ENCODE results near the gene PKLR. TPM values are rescaled to one million over a fixed set of nuclear protein-coding genes. Genes with fewer than 3 reads are reported as not detected.

PKLR gene
- total RNA-seq, 1 donor from 2014 or later = not detected

GRCh38 chr1:155269381-155269780, 31.9 kb downstream of the PKLR start:
- intact Hi-C loops (cut with DNase I) = no loop called here
- DNase-seq (no peak), ATAC-seq (ENCODE audit: poor library complexity) (no peak)

- no peak for DNase-seq
- ATAC-seq (ENCODE audit: poor library complexity) = no peak
- intact Hi-C loops (cut with DNase I) = no loop called here
Observed at GRCh38 chr1:155268630-155269029, 32.6 kb downstream of the PKLR start.

GRCh38 chr1:155267373-155267772, 33.9 kb downstream of the PKLR start:
- ATAC-seq (ENCODE audit: poor library complexity) (peak; percentile 21), DNase-seq (no peak)
- intact Hi-C loops (cut with DNase I) = no loop called here

- DNase-seq (no peak), ATAC-seq (ENCODE audit: poor library complexity) (no peak)
- intact Hi-C loops (cut with DNase I) = no loop called here
Observed at GRCh38 chr1:155266553-155266952, 34.7 kb downstream of the PKLR start.

- intact Hi-C loops (cut with DNase I) = no loop called here
- ATAC-seq (ENCODE audit: poor library complexity) = no peak
- no peak for DNase-seq
Observed at GRCh38 chr1:155263067-155263466, 38.2 kb downstream of the PKLR start.

- intact Hi-C loops (cut with DNase I) = no loop called here
- peak; percentile 96 for DNase-seq
- peak; percentile 97 for ATAC-seq (ENCODE audit: poor library complexity)
Observed at GRCh38 chr1:155261852-155262673, 39.2 kb downstream of the PKLR start, which contains the start of gene SCAMP3. Gene SCAMP3, minus strand, starts transcription at chr1:155262360. Its CDS starts 209 bp downstream, at chr1:155262151.

GRCh38 chr1:155261493-155261851, 39.8 kb downstream of the PKLR start:
- DNase-seq (no peak), ATAC-seq (ENCODE audit: poor library complexity) (no peak)
- intact Hi-C loops (cut with DNase I) = no loop called here

- intact Hi-C loops (cut with DNase I) = no loop called here
- DNase-seq (no peak), ATAC-seq (ENCODE audit: poor library complexity) (no peak)
Observed at GRCh38 chr1:155260276-155260675, 41.0 kb downstream of the PKLR start.

- intact Hi-C loops (cut with DNase I) = no loop called here
- ATAC-seq (ENCODE audit: poor library complexity) (peak; percentile 8), DNase-seq (no peak)
Observed at GRCh38 chr1:155256058-155256852, 45.0 kb downstream of the PKLR start.

- intact Hi-C loops (cut with DNase I) = no loop called here
- peak; percentile 94 for ATAC-seq (ENCODE audit: poor library complexity)
- peak; percentile 94 for DNase-seq
Observed at GRCh38 chr1:155255243-155256007, 45.8 kb downstream of the PKLR start, which contains the start of gene ENTREP3. Gene ENTREP3, minus strand, starts transcription at chr1:155255483. Its CDS starts 606 bp downstream, at chr1:155254877.

- ATAC-seq (ENCODE audit: poor library complexity) = peak; percentile 8
- DNase-seq = no peak
- intact Hi-C loops (cut with DNase I) = loop anchor here (5.0 kb wide), 2 partner anchors 68 to 338 kb away; partner anchors contain the start of gene RUSC1
Observed at GRCh38 chr1:155254714-155255242, 46.5 kb downstream of the PKLR start.

GRCh38 chr1:155254228-155254713, 47.0 kb downstream of the PKLR start:
- no peak for ATAC-seq (ENCODE audit: poor library complexity)
- no peak for DNase-seq
- intact Hi-C loops (cut with DNase I) = loop anchor here (5.0 kb wide), 2 partner anchors 68 to 338 kb away; partner anchors contain the start of gene RUSC1

- intact Hi-C loops (cut with DNase I) = loop anchor here (5.0 kb wide), 2 partner anchors 69 to 339 kb away; partner anchors contain the start of gene RUSC1
- no peak for ATAC-seq (ENCODE audit: poor library complexity)
- no peak for DNase-seq
Observed at GRCh38 chr1:155253797-155254196, 47.4 kb downstream of the PKLR start.

- DNase-seq (no peak), ATAC-seq (ENCODE audit: poor library complexity) (no peak)
- intact Hi-C loops (cut with DNase I) = loop anchor here (5.0 kb wide), 2 partner anchors 69 to 339 kb away; partner anchors contain the start of gene RUSC1
Observed at GRCh38 chr1:155253208-155253607, 48.0 kb downstream of the PKLR start.

GRCh38 chr1:155251566-155251965, 49.7 kb downstream of the PKLR start:
- intact Hi-C loops (cut with DNase I) = loop anchor here (5.0 kb wide), 2 partner anchors 71 to 341 kb away; partner anchors contain the start of gene RUSC1

GRCh38 chr1:155250633-155251449, 50.4 kb downstream of the PKLR start:
- DNase-seq (peak; percentile 96), ATAC-seq (ENCODE audit: poor library complexity) (peak; percentile 87)
- intact Hi-C loops (cut with DNase I) = loop anchor here (5.0 kb wide), 2 partner anchors 71 to 341 kb away; partner anchors contain the start of gene RUSC1

More at GRCh38 chr1:155251566-155251965, 49.7 kb downstream of the PKLR start:
- no peak for ATAC-seq (ENCODE audit: poor library complexity)
- no peak for DNase-seq

- intact Hi-C loops (cut with DNase I) = loop anchor here (5.0 kb wide), 2 partner anchors 72 to 342 kb away; partner anchors contain the start of gene RUSC1
Observed at GRCh38 chr1:155250246-155250632, 51.0 kb downstream of the PKLR start.

More at GRCh38 chr1:155250246-155250632, 51.0 kb downstream of the PKLR start:
- no peak for ATAC-seq (ENCODE audit: poor library complexity)
- DNase-seq = no peak

Measured in Right ventricle myocardium superior (tissue), 1 donor.